Measurements from ENCODE around the gene MRPL39.
A peak's percentile ranks its signal among the peaks of the same experiment; 100 is the strongest.

Gene MRPL39

DNA sequence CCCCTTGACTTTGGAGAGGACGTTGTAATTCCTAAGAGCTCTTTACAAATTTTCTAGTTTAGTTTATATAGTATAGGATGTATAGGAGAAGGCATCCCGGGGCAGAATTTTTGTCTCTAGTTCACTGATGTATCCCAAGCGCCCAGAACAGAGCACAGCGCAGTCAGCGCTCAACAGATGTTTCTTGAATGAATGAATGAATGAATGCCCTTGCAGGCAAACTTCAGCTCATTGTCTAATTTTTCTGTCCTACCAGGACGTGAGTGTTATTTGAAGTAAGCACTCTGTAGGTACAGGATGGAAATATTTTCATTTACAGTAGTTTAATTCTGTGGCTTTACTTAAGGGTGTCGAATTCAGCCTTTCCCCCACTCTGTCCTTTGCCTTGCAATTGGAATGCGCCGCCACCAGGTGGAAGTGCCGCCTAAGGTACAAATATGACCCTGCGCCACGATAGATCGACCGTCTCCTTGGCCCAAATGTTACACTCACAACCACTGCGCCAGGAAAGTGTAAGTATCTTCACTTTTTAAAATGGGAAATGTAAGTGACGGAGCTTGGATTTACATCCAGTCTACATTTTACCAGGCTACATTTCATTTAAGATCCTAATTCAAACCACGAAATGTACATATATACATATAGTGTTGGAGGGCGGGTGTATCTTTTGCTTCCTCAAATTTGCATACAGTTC, 910 bp upstream of the MRPL39 start:
- peak; percentile 78 for DNase-seq

- DNase-seq: peak; percentile 29
Observed at GRCh38 chr21:25589887-25590286, 17.4 kb downstream of the MRPL39 start.

- DNase-seq: peak; percentile 11
Observed at GRCh38 chr21:25586791-25587190, 20.5 kb downstream of the MRPL39 start.

GRCh38 chr21:25586326-25586725, 21.0 kb downstream of the MRPL39 start:
- DNase-seq: peak; percentile 30

- DNase-seq: peak; percentile 37
Observed at GRCh38 chr21:25584833-25585676, 22.2 kb downstream of the MRPL39 start.

DNA sequence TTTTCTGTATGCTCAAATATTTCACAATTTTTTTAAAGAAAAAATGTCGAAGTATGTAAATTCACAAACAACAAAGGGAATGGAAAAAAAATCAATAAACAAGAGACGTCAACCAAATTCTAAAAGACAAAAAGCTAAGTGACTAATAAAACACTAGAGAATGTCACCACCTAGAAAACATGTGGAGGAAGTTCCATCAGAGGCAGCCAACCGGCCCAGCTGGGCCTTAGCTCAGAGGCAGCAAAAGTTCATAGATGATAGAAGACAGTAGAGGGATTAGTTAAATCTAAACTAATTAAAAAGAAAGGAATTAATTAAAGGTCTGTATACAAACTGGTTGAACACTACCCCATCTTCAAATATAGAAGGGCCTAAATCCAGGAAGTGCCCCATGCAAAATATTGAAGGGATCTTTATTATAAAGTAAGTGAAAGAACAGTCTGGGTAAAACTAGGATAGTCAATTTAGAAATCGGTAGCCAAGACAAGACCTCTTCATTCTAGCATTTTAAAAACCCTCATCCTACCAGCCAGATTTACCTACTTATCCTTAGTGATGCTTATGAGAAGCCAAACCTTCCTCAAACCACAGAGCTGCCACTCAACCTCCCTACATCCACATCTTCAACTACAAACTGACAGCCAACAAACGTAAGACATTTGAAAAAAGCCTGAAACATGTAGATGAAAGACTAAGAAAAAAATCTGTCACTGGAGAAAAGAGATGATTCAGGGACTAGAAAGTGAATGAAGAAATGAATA, 23.7 kb downstream of the MRPL39 start:
- DNase-seq: peak; percentile 14

GRCh38 chr21:25582888-25583287, 24.4 kb downstream of the MRPL39 start:
- DNase-seq: peak; percentile 16

GRCh38 chr21:25582164-25582790, 25.0 kb downstream of the MRPL39 start:
- peak; percentile 3 for DNase-seq

- peak; percentile 1 for DNase-seq
Observed at GRCh38 chr21:25581582-25581981, 25.7 kb downstream of the MRPL39 start.

DNA sequence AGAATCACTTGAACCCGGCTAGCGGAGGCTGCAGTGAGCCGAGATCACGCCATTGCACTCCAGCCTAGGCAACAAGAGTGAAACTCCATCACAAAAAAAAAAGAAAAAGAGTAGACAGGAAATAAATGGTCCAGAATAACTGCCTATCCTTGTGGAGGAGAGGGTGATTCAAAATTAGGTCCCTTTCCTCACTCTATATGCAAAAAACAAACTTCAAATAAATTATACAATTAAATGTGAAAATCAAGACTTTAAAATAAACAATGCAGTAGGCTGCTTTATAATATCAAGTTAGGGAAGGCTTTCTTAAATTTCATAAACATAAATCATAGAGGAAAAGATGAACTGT, 26.4 kb downstream of the MRPL39 start:
- peak; percentile 8 for DNase-seq

GRCh38 chr21:25579226-25580013, 27.9 kb downstream of the MRPL39 start:
- peak; percentile 10 for DNase-seq

GRCh38 chr21:25578056-25578961, 29.0 kb downstream of the MRPL39 start:
- DNase-seq: peak; percentile 16

DNA sequence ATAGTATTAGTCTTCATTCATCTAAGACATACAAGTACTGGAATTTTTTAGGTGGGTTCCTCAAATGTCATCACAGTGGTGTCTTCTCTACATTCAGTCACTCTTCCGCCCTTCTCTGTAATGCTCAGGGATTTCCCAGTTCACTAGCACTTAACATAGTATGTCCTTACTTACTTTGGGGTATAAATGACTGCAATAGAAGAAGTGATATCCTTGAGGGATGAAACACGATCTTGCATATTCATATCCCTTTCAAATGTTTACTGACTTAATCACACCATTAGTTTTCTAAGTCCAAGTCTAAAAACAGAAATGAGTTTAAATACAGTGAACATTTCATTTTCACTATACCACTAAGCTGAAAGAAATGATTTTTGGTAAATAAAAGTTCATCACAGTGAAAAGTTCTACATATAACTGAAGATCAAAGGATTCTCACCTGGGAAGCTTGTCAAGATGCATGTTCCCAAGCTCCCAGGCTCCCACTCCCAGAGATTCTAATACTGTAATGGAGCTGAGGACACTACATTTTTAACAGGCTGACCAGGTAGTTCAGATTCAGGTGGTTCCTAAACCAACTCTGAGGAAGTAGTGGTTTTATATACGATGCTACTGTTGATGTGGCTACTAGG, 29.7 kb downstream of the MRPL39 start:
- DNase-seq: peak; percentile 19

DNA sequence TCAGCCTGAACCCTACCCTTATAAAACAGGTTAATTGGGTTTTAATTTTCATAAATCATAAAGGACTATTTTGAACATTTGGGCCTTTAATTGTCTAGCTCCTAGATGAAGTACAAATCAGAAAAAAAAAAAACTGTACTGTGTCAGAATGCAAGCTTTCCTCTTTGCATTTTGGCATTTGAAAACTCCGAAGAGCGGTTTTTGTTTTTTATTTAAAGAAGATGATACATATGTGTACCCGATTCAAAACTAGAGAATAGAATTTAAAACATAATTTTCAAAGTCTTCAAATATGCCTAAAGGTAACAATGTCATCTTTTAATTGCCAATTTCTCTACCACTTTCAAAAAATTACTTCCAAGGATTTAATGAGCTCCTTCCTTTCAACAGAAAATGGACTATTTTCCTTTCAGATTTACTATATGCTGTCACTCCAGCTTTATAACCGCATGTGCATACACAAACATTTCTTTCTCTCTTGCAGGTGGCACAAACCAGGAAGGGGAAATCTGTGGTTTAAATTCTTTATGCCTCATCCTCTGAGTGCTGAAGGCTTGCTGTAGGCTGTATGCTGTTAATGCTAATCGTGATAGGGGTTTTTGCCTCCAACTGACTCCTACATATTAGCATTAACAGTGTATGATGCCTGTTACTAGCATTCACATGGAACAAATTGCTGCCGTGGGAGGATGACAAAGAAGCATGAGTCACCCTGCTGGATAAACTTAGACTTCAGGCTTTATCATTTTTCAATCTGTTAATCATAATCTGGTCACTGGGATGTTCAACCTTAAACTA, 33.7 kb downstream of the MRPL39 start:
- DNase-seq: peak; percentile 93

- peak; percentile 56 for DNase-seq
Observed at GRCh38 chr21:25572861-25573310, 34.4 kb downstream of the MRPL39 start.

GRCh38 chr21:25571726-25572121, 35.6 kb downstream of the MRPL39 start:
- peak; percentile 36 for DNase-seq

DNA sequence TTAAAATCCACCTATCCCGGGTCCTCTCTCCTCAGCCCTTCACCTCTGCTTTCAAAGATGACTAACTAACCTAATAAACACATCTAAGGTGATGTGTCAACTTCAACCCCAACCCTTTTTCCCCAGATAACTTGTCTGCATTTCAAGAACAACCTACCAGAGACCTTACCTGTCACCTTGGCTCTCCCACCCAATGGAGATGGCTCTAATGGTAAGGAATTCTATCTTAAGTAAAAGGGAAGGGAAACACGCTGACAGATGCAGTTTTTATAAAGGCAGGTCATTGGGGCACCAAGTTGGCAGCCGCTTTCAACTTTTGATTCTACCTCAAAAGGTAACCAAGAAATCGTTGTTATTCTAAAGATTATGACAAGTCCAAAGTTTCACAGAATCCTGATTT, 37.6 kb downstream of the MRPL39 start:
- DNase-seq: peak; percentile 6

DNA sequence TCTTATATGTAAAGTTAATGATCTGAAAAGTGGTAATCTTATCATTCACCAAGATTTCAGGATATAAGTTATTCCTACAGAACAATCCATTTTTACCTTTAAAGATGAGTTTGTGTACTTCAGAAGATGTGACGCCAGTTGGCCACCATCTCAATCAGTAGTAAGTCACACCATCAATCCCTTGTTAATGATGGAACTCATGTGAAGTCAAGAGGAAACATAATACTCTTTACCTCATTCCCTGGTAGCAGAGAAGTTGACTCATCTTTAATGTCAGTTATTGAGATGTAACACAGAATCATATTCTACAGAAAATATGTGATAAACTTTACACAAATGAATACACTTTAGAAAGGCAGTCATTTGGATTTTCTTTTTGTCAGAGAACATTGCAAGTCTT, 38.2 kb downstream of the MRPL39 start:
- DNase-seq: peak; percentile 8

DNA sequence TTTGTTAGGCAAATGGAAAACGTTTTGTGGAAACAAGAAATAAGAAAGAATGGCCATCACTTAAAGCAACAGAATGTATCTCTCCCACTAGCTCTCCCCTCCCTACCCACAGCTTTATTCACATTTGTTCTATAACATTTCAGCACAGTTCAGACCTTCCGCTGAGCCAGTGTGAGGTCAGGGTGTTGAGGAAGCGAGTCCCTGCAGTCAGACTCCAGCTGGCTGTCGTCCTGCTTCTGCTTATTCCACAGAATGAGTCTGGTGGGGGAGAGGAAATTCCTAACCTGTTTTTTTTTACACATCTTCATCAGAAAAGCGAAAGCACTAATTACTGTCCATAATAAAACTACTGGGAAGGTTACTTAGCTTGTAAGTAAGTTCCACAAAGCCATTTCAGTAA, 39.0 kb downstream of the MRPL39 start:
- DNase-seq: peak; percentile 79

DNA sequence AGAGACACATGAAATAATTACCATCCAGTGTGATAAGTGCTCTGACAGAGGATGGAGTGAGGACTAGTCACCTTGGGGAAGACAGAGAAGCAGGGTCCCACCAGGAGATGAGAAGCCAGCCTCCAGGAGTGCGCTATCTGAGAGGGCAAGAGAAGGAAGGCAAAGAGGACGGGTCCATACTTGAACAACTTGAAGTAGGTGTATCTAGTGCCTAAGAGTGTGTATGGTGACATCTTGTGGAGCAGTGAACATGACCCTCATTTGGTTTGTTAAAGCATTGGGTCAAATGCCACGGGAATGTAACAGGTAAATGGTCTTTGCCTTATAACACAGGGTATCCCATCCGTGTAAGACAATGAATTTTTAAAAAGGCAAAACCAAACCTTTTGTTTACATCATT, 39.8 kb downstream of the MRPL39 start:
- peak; percentile 0 for DNase-seq
